HepG2 (cell line): ENCODE measurements around the gene DPM2. TPM values are rescaled to one million over a fixed set of nuclear protein-coding genes. Genes with fewer than 3 reads are reported as not detected.
A peak's percentile ranks its signal among the peaks of the same experiment; 100 is the strongest.

ENCODE experiments used
- AGO1 ChIP-seq: fragments of 200-400 bp; formaldehyde crosslinking; IDR thresholded peaks from 2 replicates; pipeline ENCODE4 v1.6.1; 2017; ENCODE audit warnings: mild to moderate bottlenecking, low read depth, low read length, moderate library complexity; ENCODE audit not compliant: poor library complexity, severe bottlenecking
- BHLHE40 ChIP-seq: IDR thresholded peaks from 2 replicates; pipeline ENCODE4 v1.6.1; 2011; ENCODE audit warnings: low read length, improper control_type of control experiment
- ETV5 ChIP-seq: IDR thresholded peaks from 2 replicates; pipeline ENCODE4 v1.6.1; 2018; ENCODE audit warnings: missing biosample characterization, missing genetic modification reagents, inconsistent platforms, borderline replicate concordance
- GABPA ChIP-seq, 2 experiments: IDR thresholded peaks; 2 replicates each; pipeline ENCODE4 v1.6.1; 2011 to 2016; ENCODE audit warnings: low read depth in 2 of 2, low read length in 1 of 2, missing biosample characterization in 1 of 2, missing genetic modification characterization in 1 of 2
- JARID2 ChIP-seq: sonication (generic); formaldehyde crosslinking; IDR thresholded peaks from 2 replicates; pipeline ENCODE4 v1.8.1; 2023; ENCODE audit warnings: missing genetic modification reagents, inconsistent platforms; ENCODE audit not compliant: insufficient replicate concordance
- KDM6A ChIP-seq: IDR thresholded peaks from 2 replicates; pipeline ENCODE4 v1.6.1; 2016; ENCODE audit warnings: low read depth
- KLF6 ChIP-seq: IDR thresholded peaks from 2 replicates; pipeline ENCODE4 v1.8.0; 2016; ENCODE audit warnings: missing biosample characterization, missing genetic modification reagents
- MXD4 ChIP-seq: IDR thresholded peaks from 2 replicates; pipeline ENCODE4 v1.6.1; 2016; ENCODE audit warnings: mild to moderate bottlenecking, missing biosample characterization, missing genetic modification reagents
- NAIF1 ChIP-seq: sonication (generic); formaldehyde crosslinking; IDR thresholded peaks from 2 replicates; pipeline ENCODE4 v1.5.0; 2020; ENCODE audit warnings: mild to moderate bottlenecking, missing genetic modification reagents, borderline replicate concordance
- NFIB ChIP-seq: sonication (generic); formaldehyde crosslinking; IDR thresholded peaks from 2 replicates; pipeline ENCODE4 v1.9.0; 2021; ENCODE audit warnings: missing genetic modification reagents, mild to moderate bottlenecking, borderline replicate concordance
- NR2F1 ChIP-seq, 2 experiments: fragments of 450-650 bp in 1 of 2; formaldehyde crosslinking in 1 of 2; IDR thresholded peaks; 2 replicates each; pipeline versions ENCODE4 v1.5.0 to v1.6.1; 2016 to 2020; ENCODE audit warnings: mild to moderate bottlenecking in 1 of 2, missing compliant biosample characterization in 1 of 2, missing genetic modification reagents in 1 of 2, moderate library complexity in 1 of 2
- SKI ChIP-seq: fragments of 450-650 bp; IDR thresholded peaks from one replicate; pipeline ENCODE4 v1.6.1; 2018; ENCODE audit warnings: mild to moderate bottlenecking; ENCODE audit not compliant: partially characterized antibody
- TARDBP ChIP-seq: sonication (generic); formaldehyde crosslinking; IDR thresholded peaks from 2 replicates; pipeline ENCODE4 v1.8.0; 2022; ENCODE audit warnings: mild to moderate bottlenecking, missing genetic modification reagents
- ZBTB1 ChIP-seq: sonication (generic); formaldehyde crosslinking; IDR thresholded peaks from 2 replicates; pipeline ENCODE4 v1.4.0; 2020; ENCODE audit warnings: missing genetic modification reagents, borderline replicate concordance
- ZBTB7A ChIP-seq: sonication (generic); formaldehyde crosslinking; IDR thresholded peaks from 2 replicates; pipeline ENCODE4 v1.8.0; 2022; ENCODE audit warnings: mild to moderate bottlenecking, missing genetic modification reagents
- ZFP36 ChIP-seq: fragments of 150-350 bp; IDR thresholded peaks from 2 replicates; pipeline ENCODE4 v1.6.1; 2018; ENCODE audit warnings: borderline replicate concordance, low read length, low read depth; ENCODE audit not compliant: partially characterized antibody
- ZFYVE20 ChIP-seq: sonication (generic); formaldehyde crosslinking; IDR thresholded peaks from 2 replicates; pipeline ENCODE4 v1.8.0; 2023; ENCODE audit warnings: low read depth, mild to moderate bottlenecking, moderate library complexity, missing genetic modification reagents, borderline replicate concordance
- ZNF143 ChIP-seq: sonication (generic); formaldehyde crosslinking; IDR thresholded peaks from 2 replicates; pipeline ENCODE4 v1.4.0; 2020; ENCODE audit warnings: missing genetic modification reagents
- ZNF17 ChIP-seq: sonication (generic); formaldehyde crosslinking; IDR thresholded peaks from 2 replicates; pipeline ENCODE4 v1.5.0; 2020; ENCODE audit warnings: mild to moderate bottlenecking, missing genetic modification reagents
- ZNF232 ChIP-seq: sonication (generic); formaldehyde crosslinking; IDR thresholded peaks from 2 replicates; pipeline ENCODE4 v1.4.0; 2020; ENCODE audit warnings: missing genetic modification reagents, borderline replicate concordance
- ZNF446 ChIP-seq: sonication (generic); formaldehyde crosslinking; IDR thresholded peaks from 2 replicates; pipeline ENCODE4 v1.5.0; 2020; ENCODE audit warnings: mild to moderate bottlenecking, missing genetic modification reagents
- ZNF546 ChIP-seq: sonication (generic); formaldehyde crosslinking; conservative IDR thresholded peaks from 2 replicates; pipeline ENCODE4 v1.8.1; 2023; ENCODE audit warnings: mild to moderate bottlenecking, missing genetic modification reagents
- ZNF773 ChIP-seq: sonication (generic); formaldehyde crosslinking; IDR thresholded peaks from 2 replicates; pipeline ENCODE4 v1.4.0; 2020; ENCODE audit warnings: missing genetic modification reagents, borderline replicate concordance
- ZNF792 ChIP-seq: IDR thresholded peaks from 2 replicates; pipeline ENCODE4 v1.6.1; 2016
- ZNF850 ChIP-seq: sonication (generic); formaldehyde crosslinking; conservative IDR thresholded peaks from 2 replicates; pipeline ENCODE4 v1.9.0; 2021; ENCODE audit warnings: mild to moderate bottlenecking, missing genetic modification reagents
- ZNF891 ChIP-seq: sonication (generic); formaldehyde crosslinking; IDR thresholded peaks from 2 replicates; pipeline ENCODE4 v1.5.0; 2020; ENCODE audit warnings: mild to moderate bottlenecking, missing genetic modification reagents
- polyA plus RNA-seq, 8 experiments: library from polyadenylated mRNA; depleted of rRNA in 3 of 8; stranded (reverse) in 7 of 8; unstranded in 1 of 8; fragments of >200 nt; fragmentation: Illumina TruSeq in 4 of 8; extraction: Trizol in 4 of 8; gene quantifications; 2 replicates each; pipeline versions ENCODE4 v1.2.1 to v1.2.3, GENCODE V29; 2011 to 2016; ENCODE audit warnings: low read depth in 4 of 8, missing spikeins in 1 of 8, mixed read lengths in 1 of 8; ENCODE audit not compliant: insufficient read depth in 1 of 8
- total RNA-seq, 5 experiments: library from RNA; depleted of rRNA; stranded (reverse); fragments of >200 nt; fragmentation: Illumina TruSeq; extraction: Trizol; gene quantifications; 2 replicates each; pipeline ENCODE4 v1.2.3, GENCODE V29; 2016; ENCODE audit warnings: low read depth in 1 of 5
- TF ChIP-seq, protein P1 (sequence below): sonication (generic); formaldehyde crosslinking; conservative IDR thresholded peaks from 2 replicates; pipeline ENCODE4 v1.8.0; 2022; ENCODE audit warnings: mild to moderate bottlenecking, moderate library complexity, missing genetic modification reagents
- TF ChIP-seq, protein P2 (sequence below): IDR thresholded peaks from 2 replicates; pipeline ENCODE4 v1.6.1; 2016; ENCODE audit warnings: low read depth, borderline replicate concordance
- TF ChIP-seq, protein P3 (sequence below): sonication (generic); formaldehyde crosslinking; IDR thresholded peaks from 2 replicates; pipeline ENCODE4 v1.9.0; 2022; ENCODE audit warnings: low read depth, missing genetic modification reagents

Gene DPM2
- total and polyA plus RNA-seq, 2 of the 13 experiments (the other 11 are each of a cell fraction or from before 2014, with no cell fraction given), result 24.8 to 35.3 TPM

DNA sequence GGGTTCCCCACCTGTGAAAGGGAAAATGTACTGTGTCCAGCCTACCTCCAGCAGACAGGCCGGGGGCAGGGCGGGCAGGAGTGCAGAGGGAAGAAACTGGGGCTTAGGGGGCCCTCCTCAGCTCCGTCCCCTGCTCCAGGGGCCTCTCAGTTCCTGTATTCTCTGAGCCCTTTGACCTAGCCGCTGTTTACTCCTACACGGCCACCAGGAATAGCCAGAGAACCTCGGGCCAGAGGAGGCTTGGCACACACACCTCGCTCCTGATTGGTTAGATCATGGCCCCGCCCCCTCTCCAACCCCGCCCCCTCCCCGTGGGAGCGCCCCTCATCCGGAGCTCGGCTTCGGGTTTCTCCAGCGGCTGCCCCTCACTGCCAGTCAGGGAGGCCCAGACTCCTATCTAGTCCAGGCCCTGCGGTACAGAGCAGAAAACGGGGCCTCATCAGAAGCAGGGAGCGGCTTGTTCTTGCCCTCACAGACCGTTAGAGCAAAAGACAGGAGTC is 40.4 kb downstream of the DPM2 start (continued):
- peak; percentile 70 to 84; a peak in 3 of 4 replicates for TF ChIP-seq NR2F1 (CRISPR knock-in tag; IDR thresholded peaks at IDR 0.05)
- TF ChIP-seq NAIF1, result no peak
- 0 out of 2 replicates have a peak, but pooled peaks have one; percentile 18 for TF ChIP-seq ZNF891 (CRISPR knock-in tag)
- TF ChIP-seq JARID2 (CRISPR knock-in tag), result no peak
- TF ChIP-seq ZNF546 (CRISPR knock-in tag), result no peak
- TF ChIP-seq ZNF143, result no peak
- no peak for TF ChIP-seq ZFP36
- TF ChIP-seq, protein P1, sequence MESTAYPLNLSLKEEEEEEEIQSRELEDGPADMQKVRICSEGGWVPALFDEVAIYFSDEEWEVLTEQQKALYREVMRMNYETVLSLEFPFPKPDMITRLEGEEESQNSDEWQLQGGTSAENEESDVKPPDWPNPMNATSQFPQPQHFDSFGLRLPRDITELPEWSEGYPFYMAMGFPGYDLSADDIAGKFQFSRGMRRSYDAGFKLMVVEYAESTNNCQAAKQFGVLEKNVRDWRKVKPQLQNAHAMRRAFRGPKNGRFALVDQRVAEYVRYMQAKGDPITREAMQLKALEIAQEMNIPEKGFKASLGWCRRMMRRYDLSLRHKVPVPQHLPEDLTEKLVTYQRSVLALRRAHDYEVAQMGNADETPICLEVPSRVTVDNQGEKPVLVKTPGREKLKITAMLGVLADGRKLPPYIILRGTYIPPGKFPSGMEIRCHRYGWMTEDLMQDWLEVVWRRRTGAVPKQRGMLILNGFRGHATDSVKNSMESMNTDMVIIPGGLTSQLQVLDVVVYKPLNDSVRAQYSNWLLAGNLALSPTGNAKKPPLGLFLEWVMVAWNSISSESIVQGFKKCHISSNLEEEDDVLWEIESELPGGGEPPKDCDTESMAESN (CRISPR knock-in tag), result no peak
- no peak for TF ChIP-seq ZBTB1 (CRISPR knock-in tag)
- peak; percentile 84 for TF ChIP-seq ETV5 (CRISPR knock-in tag)
- no peak for TF ChIP-seq ZNF17
- TF ChIP-seq NFIB (CRISPR knock-in tag), result no peak
- TF ChIP-seq SKI, result no peak
- peak; percentile 31; the same call in 1 of the 2 replicates for TF ChIP-seq MXD4 (CRISPR knock-in tag)
- no peak for TF ChIP-seq ZFYVE20 (CRISPR knock-in tag)
- TF ChIP-seq ZBTB7A (CRISPR knock-in tag), result no peak
- peak; percentile 93 for TF ChIP-seq KDM6A (CRISPR knock-in tag)
- peak; percentile 62; the same call in 1 of the 2 replicates for TF ChIP-seq TARDBP (CRISPR knock-in tag)
- TF ChIP-seq ZNF773 (CRISPR knock-in tag), result no peak
- peak; percentile 10; the same call in 1 of the 2 replicates for TF ChIP-seq ZNF792 (CRISPR knock-in tag)
- no peak for TF ChIP-seq AGO1
- TF ChIP-seq KLF6 (CRISPR knock-in tag), result no peak
- TF ChIP-seq, protein P2, sequence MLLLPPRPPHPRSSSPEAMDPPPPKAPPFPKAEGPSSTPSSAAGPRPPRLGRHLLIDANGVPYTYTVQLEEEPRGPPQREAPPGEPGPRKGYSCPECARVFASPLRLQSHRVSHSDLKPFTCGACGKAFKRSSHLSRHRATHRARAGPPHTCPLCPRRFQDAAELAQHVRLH (CRISPR knock-in tag), result no peak
- no peak for TF ChIP-seq BHLHE40
- TF ChIP-seq ZNF232 (CRISPR knock-in tag), result no peak
- no peak for TF ChIP-seq ZNF446
- TF ChIP-seq ZNF850 (CRISPR knock-in tag), result no peak
- TF ChIP-seq, protein P3, sequence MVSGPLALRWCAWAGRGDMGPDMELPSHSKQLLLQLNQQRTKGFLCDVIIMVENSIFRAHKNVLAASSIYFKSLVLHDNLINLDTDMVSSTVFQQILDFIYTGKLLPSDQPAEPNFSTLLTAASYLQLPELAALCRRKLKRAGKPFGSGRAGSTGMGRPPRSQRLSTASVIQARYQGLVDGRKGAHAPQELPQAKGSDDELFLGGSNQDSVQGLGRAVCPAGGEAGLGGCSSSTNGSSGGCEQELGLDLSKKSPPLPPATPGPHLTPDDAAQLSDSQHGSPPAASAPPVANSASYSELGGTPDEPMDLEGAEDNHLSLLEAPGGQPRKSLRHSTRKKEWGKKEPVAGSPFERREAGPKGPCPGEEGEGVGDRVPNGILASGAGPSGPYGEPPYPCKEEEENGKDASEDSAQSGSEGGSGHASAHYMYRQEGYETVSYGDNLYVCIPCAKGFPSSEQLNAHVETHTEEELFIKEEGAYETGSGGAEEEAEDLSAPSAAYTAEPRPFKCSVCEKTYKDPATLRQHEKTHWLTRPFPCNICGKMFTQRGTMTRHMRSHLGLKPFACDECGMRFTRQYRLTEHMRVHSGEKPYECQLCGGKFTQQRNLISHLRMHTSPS (CRISPR knock-in tag), result no peak
- TF ChIP-seq GABPA (IDR thresholded peaks at IDR 0.05; ENCODE audit: low read depth, low read length), result no peak
- TF ChIP-seq GABPA (CRISPR knock-in tag; IDR thresholded peaks at IDR 0.05; ENCODE audit: low read depth), result peak; percentile 46; the same call in 1 of the 2 replicates
